ENCODE results near the gene CFAP97D1.

CFAP97D1 gene

DNA sequence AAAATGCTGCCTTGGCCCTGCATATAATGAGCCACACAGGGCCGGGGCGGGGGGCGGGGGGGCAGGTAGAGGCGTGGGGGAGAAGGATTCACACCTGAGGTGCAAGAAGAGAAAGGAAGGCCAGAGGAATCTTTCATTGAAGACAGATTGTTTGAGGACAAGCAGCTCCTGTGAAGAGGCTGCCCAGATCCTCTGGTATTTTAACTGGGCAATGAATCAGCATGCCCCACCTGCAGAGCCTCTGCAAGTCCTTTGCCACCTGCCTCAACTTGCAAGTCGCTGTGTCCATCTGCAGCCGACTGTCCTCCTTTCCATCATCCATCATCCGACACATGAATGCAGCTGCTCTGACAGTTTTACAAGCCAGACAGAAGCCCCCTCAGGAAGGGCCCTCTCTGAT lies 20.4 kb upstream of the CFAP97D1 start:
- DNase-seq (ENCODE audit: low read depth in 1 of 2, low spot score in 1 of 2), result no peak
- Histone ChIP-seq H3K27me3 (ENCODE audit: insufficient read depth, poor library complexity, severe bottlenecking) (peaks cover 28% of the 10 kb centered on the region), H3K4me3 (replicated peaks; ENCODE audit: insufficient read depth, low read length) (no peak overlapping the region), H3K27ac (replicated peaks) (no peak overlapping the region)
- TF ChIP-seq POLR2AphosphoS5 (IDR thresholded peaks at IDR 0.05; ENCODE audit: low read depth) (no peak), CTCF (IDR thresholded peaks at IDR 0.05; ENCODE audit: insufficient read depth, low read length) (no peak), GABPA (IDR thresholded peaks at IDR 0.05; ENCODE audit: low read depth) (no peak), REST (IDR thresholded peaks at IDR 0.05; ENCODE audit: insufficient replicate concordance, low read depth) (no peak), SPI1 (IDR thresholded peaks at IDR 0.05; ENCODE audit: borderline replicate concordance, low read depth) (no peak)

- H3K4me3 ChIP-seq (replicated peaks; ENCODE audit: insufficient read depth, low read length), result no peak overlapping the region
- DNase-seq (ENCODE audit: low read depth in 1 of 2, low spot score in 1 of 2), result peak; percentile 71 to 90
- peaks cover 22% of the 10 kb centered on the region for H3K27me3 ChIP-seq (ENCODE audit: insufficient read depth, poor library complexity, severe bottlenecking)
- H3K27ac ChIP-seq (replicated peaks), result no peak overlapping the region
- TF ChIP-seq POLR2AphosphoS5 (IDR thresholded peaks at IDR 0.05; ENCODE audit: low read depth) (no peak), CTCF (IDR thresholded peaks at IDR 0.05; ENCODE audit: insufficient read depth, low read length) (peak; percentile 99)
These were observed 19.9 kb upstream of the CFAP97D1 start for GRCh38 chr17:43760254-43760852.

DNA sequence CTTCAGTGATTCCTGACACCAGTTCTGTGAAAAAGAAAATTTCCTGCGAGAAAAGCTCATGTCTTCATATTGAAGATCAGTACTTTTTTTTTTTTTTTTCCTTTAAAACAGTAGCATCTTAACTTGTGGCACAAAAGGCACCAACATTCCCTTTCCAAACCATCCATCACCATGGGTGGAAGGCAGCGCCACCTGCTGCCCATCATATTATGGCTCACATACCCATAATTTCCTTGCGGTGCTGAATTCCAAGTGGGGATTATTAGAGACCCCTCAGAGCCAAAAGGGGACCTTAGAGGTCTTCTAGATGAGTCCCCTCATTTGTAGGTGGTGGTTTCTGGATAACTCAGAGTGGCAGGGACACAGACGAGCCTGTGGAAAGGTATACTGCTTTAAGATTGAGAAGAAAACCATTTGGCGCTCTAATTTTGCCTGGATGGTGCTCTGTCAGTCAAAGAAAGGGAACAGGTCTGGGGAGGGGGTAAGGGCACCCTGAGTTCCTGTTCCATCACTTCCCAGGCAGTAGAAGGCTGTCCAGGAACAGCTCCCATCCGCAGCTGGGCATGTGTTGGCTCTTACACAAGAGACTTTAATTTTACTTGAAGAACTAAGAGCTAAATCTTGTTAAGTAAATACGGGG lies 13.7 kb upstream of the CFAP97D1 start:
- Histone ChIP-seq H3K27ac (replicated peaks) (no peak overlapping the region), H3K27me3 (ENCODE audit: insufficient read depth, poor library complexity, severe bottlenecking) (no peaks in the 10 kb centered on the region), H3K4me3 (replicated peaks; ENCODE audit: insufficient read depth, low read length) (no peak overlapping the region)
- DNase-seq (ENCODE audit: low read depth in 1 of 2, low spot score in 1 of 2), result no peak
- TF ChIP-seq GABPA (IDR thresholded peaks at IDR 0.05; ENCODE audit: low read depth) (no peak), REST (IDR thresholded peaks at IDR 0.05; ENCODE audit: insufficient replicate concordance, low read depth) (no peak), POLR2AphosphoS5 (IDR thresholded peaks at IDR 0.05; ENCODE audit: low read depth) (no peak), SPI1 (IDR thresholded peaks at IDR 0.05; ENCODE audit: borderline replicate concordance, low read depth) (no peak), CTCF (IDR thresholded peaks at IDR 0.05; ENCODE audit: insufficient read depth, low read length) (peak; percentile 4)

Data from HL-60 (cell line).